Tongue (tissue), 2 donors: Measurements from ENCODE around the gene MGAT3. TPM values are rescaled to one million over a fixed set of nuclear protein-coding genes. Genes with fewer than 3 reads are reported as not detected.
A peak's percentile ranks its signal among the peaks of the same experiment; 100 is the strongest.
"Not testable (repeated sequence)": the region's sequence is repeated elsewhere in the genome, so short reads cannot be mapped to it uniquely, and the experiment has no call there.

ENCODE experiments used
- DNase-seq: peaks from one replicate; pipeline ENCODE4 v3.0.0-alpha.2; 2015
- total RNA-seq: library from RNA; depleted of rRNA; stranded (reverse); fragments of >200 nt; gene quantifications from one replicate; pipeline ENCODE4 v1.2.3, GENCODE V29; 2014

The MGAT3 gene
- total RNA-seq, 1 donor from 2014 or later, result 2.9 TPM

DNA sequence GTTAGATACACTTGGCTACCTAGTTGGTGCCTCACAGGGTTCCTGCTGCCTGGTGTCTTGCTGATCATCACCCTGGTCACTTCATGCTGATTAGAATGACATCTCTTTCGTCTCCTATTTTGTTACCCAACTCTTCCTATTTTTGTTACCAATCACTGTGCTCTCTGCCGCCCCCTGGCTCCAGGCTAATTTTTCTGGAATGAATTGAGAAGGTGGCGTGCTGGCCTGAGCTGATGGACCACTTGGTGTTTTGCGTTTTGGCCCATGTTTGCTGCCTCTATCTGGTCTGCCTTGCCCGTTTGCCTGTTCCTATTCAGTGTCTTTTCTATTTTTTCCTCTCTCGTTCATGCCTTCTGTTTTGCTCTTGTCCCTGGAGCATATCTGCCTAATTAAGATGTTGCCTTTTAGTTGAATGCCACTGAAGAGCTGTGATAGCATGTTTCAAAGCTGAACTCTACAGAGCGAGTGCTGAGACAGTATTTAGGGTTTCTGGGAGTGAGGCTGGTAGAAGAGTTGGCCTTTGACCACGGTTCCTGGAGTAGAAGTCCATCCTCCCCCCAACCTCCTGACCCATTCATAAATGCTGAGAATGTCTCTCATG is 57.7 kb downstream of the MGAT3 start:
- DNase-seq, result peak; percentile 66

- DNase-seq, result no peak
These were observed 58.6 kb downstream of the MGAT3 start for GRCh38 chr22:39515266-39516050.

DNA sequence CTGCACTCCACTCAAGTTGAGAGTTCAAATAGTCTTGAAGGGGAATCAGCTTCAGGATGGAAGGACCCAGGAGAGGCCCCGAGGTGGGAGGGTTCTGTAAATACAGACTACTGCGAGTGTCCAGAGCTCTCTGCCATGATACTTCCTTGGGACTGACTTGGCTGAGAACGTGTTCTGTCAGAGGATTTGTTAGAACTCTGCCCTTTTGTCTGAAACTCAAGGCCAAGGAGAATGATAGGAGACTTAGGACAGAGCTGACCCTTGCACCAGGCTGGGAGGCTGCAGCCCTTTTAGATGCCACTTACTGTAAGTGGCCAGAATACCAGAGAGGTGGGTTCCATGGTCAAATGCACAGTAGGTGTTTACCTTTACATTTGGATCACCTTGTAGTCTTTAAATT is 60.7 kb downstream of the MGAT3 start:
- DNase-seq, result no peak

DNA sequence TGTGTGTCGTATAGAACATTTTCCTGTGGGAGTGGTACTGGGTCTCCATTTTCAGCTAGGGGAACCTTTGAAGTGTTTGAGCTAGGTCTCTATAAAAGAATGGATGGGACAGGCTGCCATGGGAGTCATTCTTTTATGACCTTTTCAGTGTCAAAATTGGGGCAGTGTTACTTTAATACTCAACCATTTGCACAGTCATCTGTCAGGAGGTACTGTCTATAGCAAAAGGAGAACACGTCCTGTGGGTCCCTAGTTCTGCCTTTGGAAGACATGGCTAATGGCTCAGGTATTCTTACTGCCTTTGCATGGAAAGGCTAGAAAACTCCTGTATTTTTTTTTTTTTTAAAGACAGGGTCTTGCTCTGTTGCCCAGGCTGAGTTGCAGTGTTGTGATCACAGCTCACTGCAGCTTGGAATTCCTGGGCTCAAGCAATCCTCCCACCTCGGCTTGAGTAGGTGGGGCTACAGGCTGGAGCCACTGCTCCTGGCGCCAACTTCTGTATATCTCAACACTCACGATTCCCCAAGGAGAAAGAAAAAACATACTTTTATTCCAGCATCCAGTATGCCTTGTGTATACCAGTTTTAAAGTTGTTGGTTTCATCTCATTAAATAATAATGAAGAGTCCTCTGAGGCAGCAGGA is 61.5 kb downstream of the MGAT3 start:
- no peak for DNase-seq

DNA sequence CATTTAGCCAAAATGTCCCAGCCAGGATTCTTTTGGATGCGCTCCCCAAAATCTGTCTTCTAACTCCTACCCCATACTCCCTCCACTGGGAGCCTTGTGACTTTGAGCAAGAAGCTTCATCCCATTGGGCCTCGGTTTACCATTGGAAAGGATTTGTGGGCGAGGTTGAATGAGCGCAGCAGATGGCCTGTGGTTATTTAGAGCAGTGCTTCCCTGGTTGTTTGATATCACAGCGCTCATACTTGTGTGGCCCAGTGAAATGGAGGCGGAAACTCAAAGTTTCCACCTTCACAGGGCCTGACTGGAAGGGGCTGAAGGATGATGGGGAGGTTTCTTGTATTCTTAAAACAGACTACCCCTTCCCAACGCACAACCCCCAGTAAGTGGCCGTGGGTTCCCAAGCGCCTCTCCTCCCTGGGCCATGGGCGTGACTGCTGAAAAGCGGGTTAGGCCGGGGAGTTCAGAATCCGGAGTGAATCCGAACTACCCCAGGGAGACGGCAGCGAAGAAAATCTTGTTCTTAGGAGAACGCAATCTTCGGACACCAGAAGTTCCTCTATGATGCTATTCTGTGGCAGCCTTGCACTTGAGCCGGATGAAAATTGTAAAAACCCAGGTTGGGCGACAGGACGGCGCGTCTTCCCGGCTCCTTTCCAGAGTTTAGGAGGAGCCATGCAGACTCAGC is 62.3 kb downstream of the MGAT3 start:
- DNase-seq, result no peak

DNA sequence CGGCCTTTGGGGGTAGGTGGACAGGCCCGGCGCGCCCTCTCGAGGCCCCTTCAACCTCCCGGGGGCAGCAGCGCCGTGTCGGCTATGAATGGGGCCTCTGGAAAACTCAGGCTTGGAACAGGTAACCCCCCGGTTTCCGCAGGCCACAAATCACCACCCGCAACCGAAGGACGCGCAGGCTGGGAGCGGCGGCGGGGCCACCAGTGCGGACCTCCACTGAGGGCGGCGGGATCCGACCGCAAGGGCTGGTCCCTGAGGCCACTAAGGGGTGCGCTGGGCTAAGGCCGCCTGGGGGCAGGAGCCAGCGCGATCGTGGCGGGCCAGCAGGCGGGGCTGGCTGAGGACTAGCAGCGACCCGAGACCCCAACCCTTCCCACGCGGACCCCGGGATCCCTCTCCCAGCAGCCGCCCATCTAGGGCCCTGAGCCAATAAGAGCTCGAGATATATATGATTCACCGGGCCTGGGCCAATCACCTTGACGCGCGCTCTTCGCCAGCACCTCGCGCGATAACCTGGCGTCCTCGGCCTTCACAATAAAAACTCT is 62.9 kb downstream of the MGAT3 start:
- DNase-seq, result peak; percentile 100

DNA sequence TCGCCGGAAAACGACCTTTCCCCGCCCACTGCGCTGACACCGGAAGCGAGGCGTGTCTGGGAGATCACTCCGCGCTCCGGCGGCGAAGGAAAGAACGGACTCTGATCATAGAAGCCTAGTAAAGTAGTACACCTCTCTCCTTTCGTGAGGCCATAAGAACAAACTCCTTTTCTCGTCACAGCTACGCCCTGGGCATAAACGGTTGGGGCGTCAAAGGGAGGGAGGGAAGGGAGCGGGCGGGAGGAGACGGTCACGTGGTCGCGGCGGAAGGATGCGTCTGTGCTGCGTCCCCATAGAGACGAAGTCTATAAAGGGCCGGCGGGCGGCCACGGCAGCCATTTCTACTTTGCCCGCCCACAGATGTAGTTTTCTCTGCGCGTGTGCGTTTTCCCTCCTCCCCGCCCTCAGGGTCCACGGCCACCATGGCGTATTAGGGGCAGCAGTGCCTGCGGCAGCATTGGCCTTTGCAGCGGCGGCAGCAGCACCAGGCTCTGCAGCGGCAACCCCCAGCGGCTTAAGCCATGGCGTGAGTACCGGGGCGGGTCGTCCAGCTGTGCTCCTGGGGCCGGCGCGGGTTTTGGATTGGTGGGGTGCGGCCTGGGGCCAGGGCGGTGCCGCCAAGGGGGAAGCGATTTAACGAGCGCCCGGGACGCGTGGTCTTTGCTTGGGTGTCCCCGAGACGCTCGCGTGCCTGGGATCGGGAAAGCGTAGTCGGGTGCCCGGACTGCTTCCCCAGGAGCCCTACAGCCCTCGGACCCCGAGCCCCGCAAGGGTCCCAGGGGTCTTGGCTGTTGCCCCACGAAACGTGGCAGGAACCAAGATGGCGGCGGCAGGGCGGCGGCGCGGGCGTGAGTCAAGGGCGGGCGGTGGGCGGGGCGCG is 63.7 kb downstream of the MGAT3 start, which contains the start of gene ATF4:
Gene ATF4, plus strand, starts transcription at position 337 of the 880 bp plus-strand sequence. CDS start 884 bp downstream, outside the sequence.
- peak; percentile 92 for DNase-seq

DNA sequence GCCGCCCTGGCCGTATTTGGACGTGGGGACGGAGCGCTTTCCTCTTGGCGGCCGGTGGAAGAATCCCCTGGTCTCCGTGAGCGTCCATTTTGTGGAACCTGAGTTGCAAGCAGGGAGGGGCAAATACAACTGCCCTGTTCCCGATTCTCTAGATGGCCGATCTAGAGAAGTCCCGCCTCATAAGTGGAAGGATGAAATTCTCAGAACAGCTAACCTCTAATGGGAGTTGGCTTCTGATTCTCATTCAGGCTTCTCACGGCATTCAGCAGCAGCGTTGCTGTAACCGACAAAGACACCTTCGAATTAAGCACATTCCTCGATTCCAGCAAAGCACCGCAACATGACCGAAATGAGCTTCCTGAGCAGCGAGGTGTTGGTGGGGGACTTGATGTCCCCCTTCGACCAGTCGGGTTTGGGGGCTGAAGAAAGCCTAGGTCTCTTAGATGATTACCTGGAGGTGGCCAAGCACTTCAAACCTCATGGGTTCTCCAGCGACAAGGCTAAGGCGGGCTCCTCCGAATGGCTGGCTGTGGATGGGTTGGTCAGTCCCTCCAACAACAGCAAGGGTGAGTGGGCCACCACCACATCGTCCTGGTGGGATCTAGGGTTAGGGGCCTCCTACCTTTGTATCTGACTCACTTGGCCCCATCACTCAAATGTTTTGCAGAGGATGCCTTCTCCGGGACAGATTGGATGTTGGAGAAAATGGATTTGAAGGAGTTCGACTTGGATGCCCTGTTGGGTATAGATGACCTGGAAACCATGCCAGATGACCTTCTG is 64.5 kb downstream of the MGAT3 start:
- DNase-seq, result not testable (repeated sequence)

DNA sequence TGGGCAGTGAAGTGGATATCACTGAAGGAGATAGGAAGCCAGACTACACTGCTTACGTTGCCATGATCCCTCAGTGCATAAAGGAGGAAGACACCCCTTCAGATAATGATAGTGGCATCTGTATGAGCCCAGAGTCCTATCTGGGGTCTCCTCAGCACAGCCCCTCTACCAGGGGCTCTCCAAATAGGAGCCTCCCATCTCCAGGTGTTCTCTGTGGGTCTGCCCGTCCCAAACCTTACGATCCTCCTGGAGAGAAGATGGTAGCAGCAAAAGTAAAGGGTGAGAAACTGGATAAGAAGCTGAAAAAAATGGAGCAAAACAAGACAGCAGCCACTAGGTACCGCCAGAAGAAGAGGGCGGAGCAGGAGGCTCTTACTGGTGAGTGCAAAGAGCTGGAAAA is 65.3 kb downstream of the MGAT3 start:
- not testable (repeated sequence) for DNase-seq

GRCh38 chr22:39522567-39523300 is 65.9 kb downstream of the MGAT3 start:
- peak; percentile 87 for DNase-seq

DNA sequence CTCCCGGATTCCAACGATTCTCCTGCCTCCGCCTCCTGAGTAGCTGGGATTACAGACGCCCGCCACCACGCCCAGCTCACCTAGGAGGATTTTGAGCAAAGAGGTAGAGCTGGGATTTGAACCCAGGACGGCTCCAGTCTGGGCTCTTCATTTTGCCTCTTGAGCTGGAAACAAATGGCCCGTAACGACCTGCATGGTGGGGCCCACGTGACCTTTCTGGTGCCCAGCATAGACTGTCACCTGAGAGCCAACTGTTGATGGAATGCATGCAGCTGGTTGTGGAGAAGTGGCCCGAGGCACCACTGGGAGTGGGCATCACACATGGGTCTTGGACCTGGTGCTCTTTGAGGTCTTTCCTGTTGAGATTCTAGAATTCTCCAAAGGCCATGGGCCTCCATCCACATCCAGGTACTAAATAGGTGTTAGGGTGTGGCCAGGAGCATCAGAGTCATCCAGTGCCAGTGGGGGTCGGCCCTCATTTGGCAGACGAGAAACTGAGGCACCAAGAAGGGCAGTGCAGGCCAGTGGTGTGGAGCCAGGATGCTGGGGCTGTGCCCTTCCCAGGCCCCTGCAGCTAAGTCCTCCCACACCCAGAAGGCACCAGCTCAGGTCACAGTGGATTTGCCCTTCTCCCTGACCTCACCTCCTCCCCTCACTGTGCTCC is 67.4 kb downstream of the MGAT3 start:
- no peak for DNase-seq

DNA sequence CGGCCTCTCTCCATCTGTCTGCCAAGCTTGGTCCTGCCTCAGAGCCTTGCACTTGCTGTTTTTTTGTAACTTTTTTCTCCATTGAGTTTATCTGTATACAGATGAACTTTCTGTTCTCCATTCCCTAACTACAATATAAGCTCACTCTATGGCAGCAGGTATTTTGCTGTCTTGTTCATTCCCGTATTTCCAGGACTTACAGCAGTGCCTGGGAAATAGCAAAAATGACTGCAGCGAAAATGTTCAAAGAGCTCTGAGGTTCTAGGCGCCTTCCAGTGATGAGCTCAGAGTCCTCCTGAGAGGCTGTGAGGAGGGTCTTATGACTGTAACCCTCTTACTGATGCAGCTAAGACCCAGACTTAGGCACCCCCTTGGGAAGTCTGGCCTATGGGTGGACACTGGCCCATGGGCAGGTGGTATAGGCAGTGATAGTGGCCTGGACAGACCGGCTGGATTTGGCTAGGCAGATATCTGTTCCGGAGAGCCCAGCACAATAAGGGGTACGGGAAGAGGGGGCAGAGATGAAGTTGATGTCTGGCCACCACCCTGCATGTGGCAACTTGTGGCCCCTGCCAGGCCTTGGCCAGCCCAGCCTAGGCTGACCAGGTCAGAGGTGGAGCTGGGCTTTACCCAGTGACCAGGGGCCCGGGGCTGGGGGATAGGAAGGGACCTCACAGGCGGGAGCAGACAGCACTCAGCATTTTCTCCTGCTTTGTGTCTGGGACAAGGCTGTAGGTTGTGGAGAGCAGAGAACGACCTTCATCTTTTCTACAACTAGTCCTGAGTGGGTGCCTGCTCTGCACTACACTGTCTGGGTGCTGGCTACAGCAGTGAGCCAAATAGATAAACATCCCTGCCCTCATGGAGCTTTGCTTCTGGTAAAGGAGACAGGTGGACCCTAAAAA is 68.2 kb downstream of the MGAT3 start:
- DNase-seq, result no peak

DNA sequence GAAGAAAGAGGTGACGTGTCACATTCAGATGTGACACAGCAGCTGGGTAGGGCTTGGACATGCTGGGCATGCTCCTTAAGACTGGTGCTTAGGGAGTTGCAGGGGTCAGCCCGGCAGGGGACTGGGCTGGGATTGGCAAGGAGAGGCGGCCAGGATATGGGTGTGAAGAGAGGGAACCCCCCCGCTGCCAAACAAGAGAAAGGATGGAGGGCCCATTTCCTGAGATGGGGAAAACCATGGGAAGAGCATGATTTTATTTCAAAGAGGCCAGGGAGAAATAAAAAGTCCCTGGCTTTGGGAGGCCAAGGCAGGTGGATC is 68.8 kb downstream of the MGAT3 start:
- DNase-seq, result no peak

DNA sequence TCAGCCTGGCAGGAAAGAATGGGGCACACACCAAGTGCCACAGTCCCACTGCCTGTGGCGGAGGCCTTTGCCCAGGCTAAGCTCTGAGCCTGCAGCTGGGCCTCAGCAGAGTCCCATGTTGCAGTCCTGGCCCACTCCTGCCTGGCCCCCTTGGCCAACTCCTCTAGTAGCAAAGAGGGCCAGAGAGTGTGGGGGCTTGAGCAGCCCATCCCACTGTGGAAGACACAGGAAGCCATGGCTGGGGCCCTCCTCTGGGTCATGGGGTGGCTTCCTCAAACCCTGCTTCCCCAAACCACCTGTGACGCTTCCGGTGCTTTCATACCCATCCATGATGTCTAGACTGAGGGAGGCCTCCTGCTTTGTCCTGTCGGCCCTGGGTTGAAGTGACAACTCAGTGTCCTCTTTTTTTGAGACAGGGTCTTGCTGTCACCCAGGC is 69.9 kb downstream of the MGAT3 start:
- DNase-seq, result no peak

- DNase-seq, result peak; percentile 65
These were observed 70.7 kb downstream of the MGAT3 start for GRCh38 chr22:39527481-39527961.

- no peak for DNase-seq
These were observed 71.4 kb downstream of the MGAT3 start for GRCh38 chr22:39528080-39528661.

DNA sequence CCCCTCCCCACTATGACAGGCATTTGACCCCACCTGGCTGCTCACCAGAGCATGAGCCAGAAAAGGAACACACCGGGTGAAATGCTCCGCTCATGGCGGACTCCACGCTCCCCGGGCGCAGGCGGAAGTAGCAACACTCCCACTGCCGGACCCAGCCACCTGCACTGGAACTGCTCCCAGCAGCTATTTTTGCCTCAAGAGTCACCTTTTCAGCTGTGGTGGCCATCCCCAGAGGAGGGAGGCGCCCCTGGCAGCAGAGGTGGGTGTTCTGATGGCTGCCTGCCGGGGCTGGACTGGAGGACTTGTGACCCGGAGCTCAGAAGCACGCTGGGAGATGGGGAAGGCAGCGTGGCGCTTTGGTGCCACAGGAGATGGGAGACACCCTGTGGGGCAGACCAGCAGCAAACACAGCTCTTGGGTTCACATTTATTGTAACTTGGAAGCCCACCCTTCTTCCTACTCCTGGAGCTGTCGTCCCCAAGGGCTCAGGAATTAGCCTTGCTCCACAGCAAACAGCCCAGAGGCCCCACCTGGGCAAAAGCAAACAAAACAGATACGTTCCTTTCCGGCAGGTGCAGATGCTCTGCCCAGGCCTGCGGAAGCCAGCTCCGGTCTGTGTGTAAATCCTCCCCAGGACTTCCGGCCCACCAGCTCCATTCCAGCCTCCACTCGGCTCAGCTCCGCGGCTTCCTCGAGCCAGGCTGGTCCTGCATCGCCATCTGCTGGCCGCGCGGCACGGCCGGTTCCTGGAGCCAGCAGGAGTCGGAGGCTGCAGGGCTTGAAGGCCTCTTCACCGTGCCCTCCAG is 72.1 kb downstream of the MGAT3 start:
- peak; percentile 95 for DNase-seq
